Measurements from ENCODE around the gene CRHR1. TPM values are rescaled to one million over a fixed set of nuclear protein-coding genes. Genes with fewer than 3 reads are reported as not detected.

CRHR1 gene
- total RNA-seq, 3 donors from 2014 or later = 1.6 to 2.8 TPM; not detected in 1

GRCh38 chr17:45747911-45748310 lies 36.2 kb upstream of the CRHR1 start:
- Histone ChIP-seq H3K36me3 (no peaks in the 10 kb centered on the region), H3K27me3 (peaks cover 0 to 3% of the 10 kb centered on the region in 2 donors), H3K9me3 (no peaks in the 10 kb centered on the region), H3K27ac (no peak overlapping the region), H3K4me3 (no peak overlapping the region), H3K4me1 (no peaks in the 10 kb centered on the region)
- no peak for TF ChIP-seq POLR2A (IDR thresholded peaks at IDR 0.05)
- no peak for TF ChIP-seq CTCF (IDR thresholded peaks at IDR 0.05)
- intact Hi-C loops (cut with DNase I; ENCODE audit: low total_unique reads) = loop anchor here (10.0 kb wide), 1 partner anchor 63 kb away; no protein-coding TSS in a partner anchor
- no peak for DNase-seq (ENCODE audit: low spot score in 2 of 2)

GRCh38 chr17:45748731-45749310 lies 35.3 kb upstream of the CRHR1 start:
- no peak for DNase-seq (ENCODE audit: low spot score in 2 of 2)
- H3K4me1 ChIP-seq = no peaks in the 10 kb centered on the region
- no peak for TF ChIP-seq POLR2A (IDR thresholded peaks at IDR 0.05)
- TF ChIP-seq POLR2AphosphoS5 (IDR thresholded peaks at IDR 0.05) = no peak
- TF ChIP-seq CTCF (IDR thresholded peaks at IDR 0.05) = no peak
- H3K9me3 ChIP-seq = no peaks in the 10 kb centered on the region
- no peaks in the 10 kb centered on the region for H3K36me3 ChIP-seq
- peaks cover 0 to 9% of the 10 kb centered on the region in 2 donors for H3K27me3 ChIP-seq
- no peak overlapping the region for H3K4me3 ChIP-seq
- H3K27ac ChIP-seq = no peak overlapping the region
- intact Hi-C loops (cut with DNase I; ENCODE audit: low total_unique reads) = loop anchor here (10.0 kb wide), 1 partner anchor 64 kb away; no protein-coding TSS in a partner anchor

GRCh38 chr17:45749831-45750335 lies 34.2 kb upstream of the CRHR1 start:
- no peak overlapping the region for H3K27ac ChIP-seq

GRCh38 chr17:45750779-45751440 lies 33.2 kb upstream of the CRHR1 start:
- DNase-seq (ENCODE audit: low spot score in 2 of 2) = no peak

More at GRCh38 chr17:45749831-45750335, 34.2 kb upstream of the CRHR1 start:
- no peak for TF ChIP-seq CTCF (IDR thresholded peaks at IDR 0.05)
- intact Hi-C loops (cut with DNase I; ENCODE audit: low total_unique reads) = loop anchor here (10.0 kb wide), 2 partner anchors 65 to 105 kb away; no protein-coding TSS in a partner anchor
- no peaks in the 10 kb centered on the region for H3K9me3 ChIP-seq
- no peaks in the 10 kb centered on the region for H3K36me3 ChIP-seq
- no peak for DNase-seq (ENCODE audit: low spot score in 2 of 2)
- no peak overlapping the region for H3K4me3 ChIP-seq
- H3K4me1 ChIP-seq = no peaks in the 10 kb centered on the region
- peaks cover 0 to 9% of the 10 kb centered on the region in 2 donors for H3K27me3 ChIP-seq

More at GRCh38 chr17:45750779-45751440, 33.2 kb upstream of the CRHR1 start:
- Histone ChIP-seq H3K27me3 (peaks cover 0 to 9% of the 10 kb centered on the region in 2 donors), H3K27ac (no peak overlapping the region), H3K9me3 (no peaks in the 10 kb centered on the region), H3K4me3 (no peak overlapping the region), H3K4me1 (no peaks in the 10 kb centered on the region), H3K36me3 (no peaks in the 10 kb centered on the region)
- intact Hi-C loops (cut with DNase I; ENCODE audit: low total_unique reads) = loop anchor here (10.0 kb wide), 1 partner anchor 104 kb away; no protein-coding TSS in a partner anchor
- TF ChIP-seq CTCF (IDR thresholded peaks at IDR 0.05) (no peak), POLR2AphosphoS5 (IDR thresholded peaks at IDR 0.05) (no peak), POLR2A (IDR thresholded peaks at IDR 0.05) (no peak)
